Fibroblast of lung (primary cell): ENCODE results near the gene PRRG3. TPM values are rescaled to one million over a fixed set of nuclear protein-coding genes. Genes with fewer than 3 reads are reported as not detected.
A peak's percentile ranks its signal among the peaks of the same experiment; 100 is the strongest.

Experiments
- DNase-seq, 2 donors: peaks; one replicate each; pipeline versions ENCODE4 v3.0.0 to v3.0.0-alpha.2; 2010; ENCODE audit warnings: low read depth in 2 of 2
- H2AFZ ChIP-seq: 2 replicates; pipeline ENCODE4 v1.5.1; 2012; ENCODE audit warnings: low read length, control low read depth, inconsistent platforms
- H3K27ac ChIP-seq: 2 replicates; pipeline ENCODE4 v1.5.1; 2011; ENCODE audit warnings: low read length, control low read depth; ENCODE audit not compliant: insufficient read depth
- H3K27me3 ChIP-seq: 2 replicates; pipeline ENCODE4 v1.5.1; 2011; ENCODE audit warnings: mild to moderate bottlenecking, low read length; ENCODE audit not compliant: control insufficient read depth, insufficient read depth
- H3K36me3 ChIP-seq: 2 replicates; pipeline ENCODE4 v1.5.1; 2011; ENCODE audit warnings: low read length; ENCODE audit not compliant: control insufficient read depth, insufficient read depth
- H3K4me1 ChIP-seq: 2 replicates; pipeline ENCODE4 v1.5.1; 2011; ENCODE audit warnings: low read length; ENCODE audit not compliant: control insufficient read depth, insufficient read depth; ENCODE audit errors: extremely low read depth
- H3K4me2 ChIP-seq: 2 replicates; pipeline ENCODE4 v1.5.1; 2011; ENCODE audit warnings: low read length, control low read depth; ENCODE audit not compliant: insufficient read depth; ENCODE audit errors: extremely low read depth
- H3K4me3 ChIP-seq, 4 experiments: fragments of 200-600 bp in 1 of 4; sonication (generic) in 1 of 4; replicated peaks in 1 of 4; 2 replicates each; pipeline ENCODE4 v1.5.1; 2011 to 2016; ENCODE audit warnings: low read length in 4 of 4, low read depth in 3 of 4, mild to moderate bottlenecking in 3 of 4, control low read depth in 2 of 4, inconsistent platforms in 1 of 4, mixed read lengths in 1 of 4; ENCODE audit not compliant: insufficient read depth in 1 of 4; ENCODE audit errors: control extremely low read depth in 1 of 4
- H3K79me2 ChIP-seq: 2 replicates; pipeline ENCODE4 v1.5.1; 2012; ENCODE audit warnings: mild to moderate bottlenecking, low read length, inconsistent platforms; ENCODE audit not compliant: control insufficient read depth, insufficient read depth
- H3K9ac ChIP-seq: 2 replicates; pipeline ENCODE4 v1.5.1; 2011; ENCODE audit warnings: mild to moderate bottlenecking, low read length, control low read depth; ENCODE audit not compliant: insufficient read depth
- H3K9me3 ChIP-seq: 2 replicates; pipeline ENCODE4 v1.5.1; 2012; ENCODE audit warnings: low read depth, low read length; ENCODE audit not compliant: control insufficient read depth, insufficient read depth
- H4K20me1 ChIP-seq: 2 replicates; pipeline ENCODE4 v1.5.1; 2011; ENCODE audit warnings: low read length; ENCODE audit not compliant: control insufficient read depth, insufficient read depth; ENCODE audit errors: extremely low read depth
- EZH2 ChIP-seq: IDR thresholded peaks from 2 replicates; pipeline ENCODE4 v1.5.1; 2012; ENCODE audit warnings: low read length, control low read depth, mild to moderate bottlenecking; ENCODE audit errors: missing control alignments
- polyA plus RNA-seq, 2 donors: library from polyadenylated mRNA; depleted of rRNA in 1 of 2; stranded (reverse) in 1 of 2; unstranded in 1 of 2; fragments of >200 nt; gene quantifications; 2 replicates each; pipeline ENCODE4 v1.2.1, GENCODE V29; 2011 to 2012; ENCODE audit warnings: missing spikeins in 1 of 2
- total RNA-seq: library from RNA; depleted of rRNA; stranded (reverse); fragments of >200 nt; gene quantifications from 2 replicates; pipeline ENCODE4 v1.2.1, GENCODE V29; 2014
- TF ChIP-seq, protein P1 (sequence below), 2 donors: IDR thresholded peaks in 1 of 2; conservative IDR thresholded peaks in 1 of 2; 1 replicate in 1 of 2; 2 replicates in 1 of 2; pipeline ENCODE4 v1.5.1; 2011 to 2012; ENCODE audit warnings: low read length in 2 of 2, control low read depth in 1 of 2, inconsistent platforms in 1 of 2, low read depth in 1 of 2, mild to moderate bottlenecking in 1 of 2

Gene PRRG3
- total and polyA plus RNA-seq, 2 donors (not counting 1 experiment from before 2014, with no cell fraction given) = 0.66 TPM; not detected in 1

DNA sequence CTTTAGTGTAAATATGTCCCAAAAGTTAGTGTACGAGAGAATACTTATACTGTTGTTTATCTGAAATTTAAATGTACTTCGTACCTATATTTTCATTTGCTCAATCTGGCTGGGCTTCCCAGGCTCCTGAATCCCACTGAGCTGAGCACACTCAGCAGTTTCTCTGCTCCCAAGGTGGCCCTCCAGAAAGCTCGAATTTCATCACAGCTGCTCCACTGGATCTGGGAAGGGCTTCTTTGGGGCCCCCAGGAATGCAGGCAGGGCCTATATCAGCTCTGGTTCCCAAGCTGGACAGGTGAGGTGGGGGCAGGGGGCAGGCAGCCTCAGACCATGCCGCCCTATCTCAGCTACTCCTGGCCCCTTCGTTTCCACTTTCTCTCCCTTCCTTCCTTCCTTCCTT is 19.1 kb downstream of the PRRG3 start:
- no peak for TF ChIP-seq EZH2
- TF ChIP-seq, protein P1, sequence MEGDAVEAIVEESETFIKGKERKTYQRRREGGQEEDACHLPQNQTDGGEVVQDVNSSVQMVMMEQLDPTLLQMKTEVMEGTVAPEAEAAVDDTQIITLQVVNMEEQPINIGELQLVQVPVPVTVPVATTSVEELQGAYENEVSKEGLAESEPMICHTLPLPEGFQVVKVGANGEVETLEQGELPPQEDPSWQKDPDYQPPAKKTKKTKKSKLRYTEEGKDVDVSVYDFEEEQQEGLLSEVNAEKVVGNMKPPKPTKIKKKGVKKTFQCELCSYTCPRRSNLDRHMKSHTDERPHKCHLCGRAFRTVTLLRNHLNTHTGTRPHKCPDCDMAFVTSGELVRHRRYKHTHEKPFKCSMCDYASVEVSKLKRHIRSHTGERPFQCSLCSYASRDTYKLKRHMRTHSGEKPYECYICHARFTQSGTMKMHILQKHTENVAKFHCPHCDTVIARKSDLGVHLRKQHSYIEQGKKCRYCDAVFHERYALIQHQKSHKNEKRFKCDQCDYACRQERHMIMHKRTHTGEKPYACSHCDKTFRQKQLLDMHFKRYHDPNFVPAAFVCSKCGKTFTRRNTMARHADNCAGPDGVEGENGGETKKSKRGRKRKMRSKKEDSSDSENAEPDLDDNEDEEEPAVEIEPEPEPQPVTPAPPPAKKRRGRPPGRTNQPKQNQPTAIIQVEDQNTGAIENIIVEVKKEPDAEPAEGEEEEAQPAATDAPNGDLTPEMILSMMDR (conservative IDR thresholded peaks at IDR 0.05 in 1 of 2, IDR thresholded peaks at IDR 0.05 in 1 of 2; ENCODE audit: low read depth in 1 of 2, low read length in 2 of 2) = no peak
- H3K79me2 ChIP-seq = no peaks in the 10 kb centered on the region
- H3K4me3 ChIP-seq = no peak overlapping the region
- no peak overlapping the region for H3K27ac ChIP-seq
- H2AFZ ChIP-seq = no peak overlapping the region
- H3K4me2 ChIP-seq = no peak overlapping the region
- no peaks in the 10 kb centered on the region for H4K20me1 ChIP-seq
- H3K27me3 ChIP-seq = no peaks in the 10 kb centered on the region
- DNase-seq = no peak
- H3K9ac ChIP-seq = no peak overlapping the region
- H3K4me1 ChIP-seq = no peaks in the 10 kb centered on the region
- H3K36me3 ChIP-seq = no peaks in the 10 kb centered on the region
- no peaks in the 10 kb centered on the region for H3K9me3 ChIP-seq

DNA sequence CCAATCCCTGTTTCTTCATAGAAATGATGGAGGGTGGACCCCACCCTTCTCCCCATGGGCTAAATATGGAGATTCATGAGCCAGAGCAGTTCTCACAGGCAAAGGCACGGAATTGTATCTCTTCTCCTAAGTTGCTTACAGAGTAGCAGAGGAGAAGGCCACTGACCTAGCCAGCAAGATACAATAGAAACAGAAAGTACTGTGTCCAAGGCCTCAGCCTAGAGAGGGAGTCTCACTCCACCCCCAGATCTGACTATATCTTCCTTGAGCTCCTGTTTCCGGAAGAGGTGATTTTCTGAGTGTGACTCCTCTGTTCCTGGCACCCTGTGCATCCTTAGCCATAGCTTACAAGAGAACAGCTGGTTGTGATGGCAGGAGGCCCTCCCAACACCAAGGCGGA is 20.5 kb downstream of the PRRG3 start, which contains the start of gene FATE1:
Gene FATE1, plus strand, starts transcription at position 284 of the 400 bp plus-strand sequence. Its CDS starts 85 bp downstream, at position 369.
- Histone ChIP-seq H3K4me1 (no peaks in the 10 kb centered on the region), H3K27me3 (no peaks in the 10 kb centered on the region), H4K20me1 (no peaks in the 10 kb centered on the region), H3K27ac (no peak within 1 kb of the TSS), H3K79me2 (no peaks in the 10 kb centered on the region), H2AFZ (no peak within 1 kb of the TSS), H3K9me3 (no peaks in the 10 kb centered on the region), H3K4me2 (no peak within 1 kb of the TSS), H3K9ac (no peak within 1 kb of the TSS), H3K4me3 (no peak within 1 kb of the TSS), H3K36me3 (no peaks in the 10 kb centered on the region)
- TF ChIP-seq EZH2 = no peak
- TF ChIP-seq, protein P1 (conservative IDR thresholded peaks at IDR 0.05 in 1 of 2, IDR thresholded peaks at IDR 0.05 in 1 of 2; ENCODE audit: low read depth in 1 of 2, low read length in 2 of 2) = no peak
- no peak for DNase-seq

DNA sequence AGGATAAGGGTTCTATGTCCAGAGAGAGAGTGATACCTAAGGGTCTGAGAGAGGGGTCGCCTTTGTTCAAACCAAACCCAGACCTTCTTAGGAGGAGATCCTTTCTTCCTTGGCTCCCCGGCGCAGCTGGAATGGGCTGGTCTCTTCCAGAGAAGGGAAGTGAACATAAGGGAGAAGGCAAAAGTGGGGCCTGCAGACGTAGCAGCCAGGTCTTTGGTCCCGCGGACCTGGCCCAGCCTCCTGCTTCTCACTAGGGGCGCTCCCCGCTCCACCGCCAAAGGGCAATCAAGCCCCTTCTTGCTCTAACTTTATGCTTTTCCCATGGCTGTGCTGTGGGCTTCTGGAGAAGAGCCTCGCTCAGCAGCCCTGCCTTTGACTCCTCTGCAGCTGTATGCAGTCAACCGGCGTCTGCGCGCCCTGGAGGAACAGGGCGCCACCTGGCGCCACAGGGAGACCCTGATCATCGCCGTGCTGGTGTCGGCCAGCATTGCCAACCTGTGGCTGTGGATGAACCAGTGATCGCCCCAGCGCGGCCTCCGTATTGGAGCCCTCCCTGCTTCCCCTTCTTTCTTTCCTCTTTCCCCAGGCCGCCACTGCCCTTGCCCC is 27.1 kb downstream of the PRRG3 start:
- Histone ChIP-seq H2AFZ (no peak overlapping the region), H3K27ac (no peak overlapping the region), H3K4me2 (no peak overlapping the region), H3K27me3 (no peaks in the 10 kb centered on the region), H3K36me3 (no peaks in the 10 kb centered on the region), H3K9me3 (no peaks in the 10 kb centered on the region), H3K4me3 (no peak overlapping the region), H3K9ac (no peak overlapping the region), H3K4me1 (no peaks in the 10 kb centered on the region), H3K79me2 (no peaks in the 10 kb centered on the region), H4K20me1 (no peaks in the 10 kb centered on the region)
- DNase-seq = peak; percentile 0 to 4
- TF ChIP-seq, protein P1 (conservative IDR thresholded peaks at IDR 0.05 in 1 of 2, IDR thresholded peaks at IDR 0.05 in 1 of 2; ENCODE audit: low read depth in 1 of 2, low read length in 2 of 2) = no peak
- TF ChIP-seq EZH2 = no peak
